Upper lobe of right lung (tissue), 1 donor: Measurements from ENCODE around the gene BRICD5. TPM values are rescaled to one million over a fixed set of nuclear protein-coding genes. Genes with fewer than 3 reads are reported as not detected.

Experiments used
- ATAC-seq: fragments of 200-7000 bp; cut with Tn5 transposase; one replicate; pipeline ENCODE4 v1.9.1; 2020; ENCODE audit warnings: mild to moderate bottlenecking, moderate library complexity
- DNase-seq: peaks from one replicate; pipeline ENCODE4 v3.0.0-alpha.2; 2020
- H3K27ac ChIP-seq: fragments of 200-600 bp; one replicate; pipeline ENCODE4 v1.8.0; 2022
- H3K27me3 ChIP-seq: fragments of 200-600 bp; one replicate; pipeline ENCODE4 v1.8.0; 2022; ENCODE audit warnings: mild to moderate bottlenecking
- H3K36me3 ChIP-seq: fragments of 200-600 bp; one replicate; pipeline ENCODE4 v1.8.0; 2022
- H3K4me1 ChIP-seq: fragments of 200-600 bp; one replicate; pipeline ENCODE4 v1.8.0; 2022
- H3K4me3 ChIP-seq: fragments of 200-600 bp; one replicate; pipeline ENCODE4 v1.8.0; 2022; ENCODE audit warnings: mild to moderate bottlenecking
- H3K9me3 ChIP-seq: fragments of 200-600 bp; one replicate; pipeline ENCODE4 v1.8.0; 2022
- CTCF ChIP-seq: fragments of 200-600 bp; IDR thresholded peaks from one replicate; pipeline ENCODE4 v1.8.0; 2022; ENCODE audit warnings: antibody characterized with exemption
- intact Hi-C: fragments of 100-400 bp; cut with DNase I; formaldehyde crosslinking; loops from one replicate; pipeline ENCODE4 v1.11.0; 2022
- total RNA-seq: library from RNA; stranded (reverse); fragmentation: NEBNext Ultra II Directional; extraction: Animal tissue kit (Norgen Biotek cat#: 25700); gene quantifications from one replicate; pipeline ENCODE4 v1.2.1, GENCODE V29; 2021
- donor health status: DM: no; HTN: yes; CAD: no; lungs with severe emphysema.

BRICD5 gene
- total RNA-seq, 1 donor from 2014 or later: 7.5 TPM

- Histone ChIP-seq H3K27me3 (no peaks in the 10 kb centered on the region), H3K27ac (no peak overlapping the region), H3K36me3 (peaks cover 53% of the 10 kb centered on the region), H3K4me1 (peaks cover 16% of the 10 kb centered on the region), H3K4me3 (no peak overlapping the region), H3K9me3 (no peaks in the 10 kb centered on the region)
- ATAC-seq (no peak), DNase-seq (no peak)
- TF ChIP-seq CTCF: no peak
- intact Hi-C loops: no loop called here
Observed at GRCh38 chr16:2252806-2253148, 42.1 kb upstream of the BRICD5 start.

- no peaks in the 10 kb centered on the region for H3K27me3 ChIP-seq
- H3K4me3 ChIP-seq: peak within 1 kb of the TSS; percentile 70
- DNase-seq: peak; percentile 98
- H3K27ac ChIP-seq: peak within 1 kb of the TSS; percentile 83
- peak; percentile 99 for ATAC-seq
- intact Hi-C loops: no loop called here
- no peaks in the 10 kb centered on the region for H3K9me3 ChIP-seq
- peak; percentile 76 for TF ChIP-seq CTCF
- H3K4me1 ChIP-seq: peaks cover 16% of the 10 kb centered on the region
- peaks cover 44% of the 10 kb centered on the region for H3K36me3 ChIP-seq
Observed at GRCh38 chr16:2251296-2252111, 40.8 kb upstream of the BRICD5 start, which contains the start of gene ECI1. Gene ECI1, minus strand, starts transcription at chr16:2251587. Its CDS starts 21 bp downstream, at chr16:2251566.

GRCh38 chr16:2250652-2251295 is 40.1 kb upstream of the BRICD5 start:
- peaks cover 44% of the 10 kb centered on the region for H3K36me3 ChIP-seq

GRCh38 chr16:2246301-2246885 is 35.7 kb upstream of the BRICD5 start:
- DNase-seq (no peak), ATAC-seq (no peak)
- H3K27me3 ChIP-seq: no peaks in the 10 kb centered on the region
- peaks cover 10% of the 10 kb centered on the region for H3K4me1 ChIP-seq
- H3K4me3 ChIP-seq: no peak overlapping the region
- intact Hi-C loops: no loop called here
- H3K27ac ChIP-seq: no peak overlapping the region
- no peaks in the 10 kb centered on the region for H3K9me3 ChIP-seq
- H3K36me3 ChIP-seq: peaks cover 49% of the 10 kb centered on the region
- no peak for TF ChIP-seq CTCF

More at GRCh38 chr16:2250652-2251295, 40.1 kb upstream of the BRICD5 start:
- no peak for TF ChIP-seq CTCF
- Histone ChIP-seq H3K4me3 (peak overlapping the region; percentile 70), H3K4me1 (peaks cover 16% of the 10 kb centered on the region), H3K27ac (peak overlapping the region; percentile 83), H3K27me3 (no peaks in the 10 kb centered on the region), H3K9me3 (no peaks in the 10 kb centered on the region)
- intact Hi-C loops: no loop called here
- DNase-seq (no peak), ATAC-seq (no peak)

GRCh38 chr16:2244926-2245795 is 34.5 kb upstream of the BRICD5 start:
- ATAC-seq: no peak
- H3K4me3 ChIP-seq: no peak overlapping the region
- no peaks in the 10 kb centered on the region for H3K9me3 ChIP-seq
- H3K36me3 ChIP-seq: peaks cover 49% of the 10 kb centered on the region
- H3K27ac ChIP-seq: no peak overlapping the region
- H3K4me1 ChIP-seq: peaks cover 4% of the 10 kb centered on the region
- DNase-seq: no peak
- H3K27me3 ChIP-seq: no peaks in the 10 kb centered on the region
- intact Hi-C loops: no loop called here
- no peak for TF ChIP-seq CTCF
